Inflammatory macrophage treated with lipopolysaccharide for 4 hours (primary cell): Measurements from ENCODE around the gene SPINDOC.
"Not testable (repeated sequence)": the region's sequence is repeated elsewhere in the genome, so short reads cannot be mapped to it uniquely, and the experiment has no call there.

Experiments used
- DNase-seq: peaks from one replicate; pipeline ENCODE4 v3.0.0-alpha.2; 2020

SPINDOC gene

DNA sequence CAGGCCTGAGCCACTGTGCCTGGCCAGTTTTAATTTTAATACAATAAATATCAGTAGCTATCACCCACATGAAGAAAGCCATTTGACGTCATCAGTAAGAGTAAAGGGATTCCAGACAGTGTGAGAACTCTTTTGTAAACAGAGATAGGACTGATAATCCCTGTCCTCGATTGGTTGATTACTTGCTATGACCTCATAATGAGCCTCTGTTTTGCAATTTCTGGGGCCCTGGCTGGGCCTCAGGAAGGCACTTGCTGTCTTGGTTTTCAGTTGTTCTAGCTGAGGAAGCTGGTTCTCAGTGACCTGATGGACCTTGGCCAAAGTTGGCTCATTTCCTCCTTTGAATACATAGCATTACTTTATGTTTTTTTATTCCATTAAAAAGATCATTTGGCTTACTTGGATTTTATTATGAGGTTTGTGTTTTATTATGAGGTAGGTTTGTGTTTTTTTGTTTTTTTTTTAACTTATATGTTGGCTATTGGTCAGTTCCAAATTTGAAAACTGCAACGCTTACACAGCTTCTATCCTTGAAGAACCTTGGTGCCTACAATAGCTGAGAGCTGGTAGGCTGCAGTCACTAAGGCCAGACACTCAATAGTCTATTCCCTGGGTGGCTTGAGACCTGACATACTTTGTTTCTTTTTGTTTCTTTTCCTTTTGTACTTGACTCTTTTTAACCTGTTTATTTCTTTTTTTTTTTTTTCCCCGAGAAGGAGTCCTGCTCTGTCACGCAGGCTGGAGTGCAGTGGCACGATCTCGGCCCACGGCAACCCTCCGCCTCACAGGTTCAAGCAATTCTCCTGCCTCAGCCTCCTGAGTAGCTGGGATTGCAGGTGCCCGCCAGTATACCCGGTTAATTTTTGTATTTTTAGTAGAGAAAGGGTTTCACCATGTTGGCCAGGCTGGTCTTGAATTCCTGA lies 45.6 kb downstream of the SPINDOC start:
- DNase-seq = peak; percentile 89

- DNase-seq = no peak
These were observed 49.7 kb downstream of the SPINDOC start for GRCh38 chr11:63862923-63863322.

DNA sequence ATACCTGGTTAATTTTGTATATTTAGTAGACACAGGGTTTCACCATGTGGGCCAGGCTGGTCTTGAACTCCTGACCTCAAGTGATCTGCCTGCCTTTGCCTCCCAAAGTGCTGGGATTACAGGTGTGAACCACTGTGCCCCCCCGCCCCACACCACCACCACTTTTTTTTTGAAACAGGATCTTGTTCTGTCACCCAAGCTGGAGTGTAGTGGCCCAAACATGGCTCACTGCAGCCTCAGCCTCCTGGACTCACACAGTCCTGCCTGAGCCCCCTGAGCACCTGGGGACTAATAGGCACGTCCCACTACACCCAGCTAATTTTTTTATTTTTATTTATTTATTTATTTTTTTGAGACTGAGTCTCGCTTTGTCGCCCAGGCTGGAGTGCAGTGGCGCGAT lies 50.4 kb downstream of the SPINDOC start:
- DNase-seq = not testable (repeated sequence)

- DNase-seq = peak; percentile 67
These were observed 53.0 kb downstream of the SPINDOC start for GRCh38 chr11:63866211-63866610.

GRCh38 chr11:63867511-63867910 lies 54.3 kb downstream of the SPINDOC start:
- no peak for DNase-seq

DNA sequence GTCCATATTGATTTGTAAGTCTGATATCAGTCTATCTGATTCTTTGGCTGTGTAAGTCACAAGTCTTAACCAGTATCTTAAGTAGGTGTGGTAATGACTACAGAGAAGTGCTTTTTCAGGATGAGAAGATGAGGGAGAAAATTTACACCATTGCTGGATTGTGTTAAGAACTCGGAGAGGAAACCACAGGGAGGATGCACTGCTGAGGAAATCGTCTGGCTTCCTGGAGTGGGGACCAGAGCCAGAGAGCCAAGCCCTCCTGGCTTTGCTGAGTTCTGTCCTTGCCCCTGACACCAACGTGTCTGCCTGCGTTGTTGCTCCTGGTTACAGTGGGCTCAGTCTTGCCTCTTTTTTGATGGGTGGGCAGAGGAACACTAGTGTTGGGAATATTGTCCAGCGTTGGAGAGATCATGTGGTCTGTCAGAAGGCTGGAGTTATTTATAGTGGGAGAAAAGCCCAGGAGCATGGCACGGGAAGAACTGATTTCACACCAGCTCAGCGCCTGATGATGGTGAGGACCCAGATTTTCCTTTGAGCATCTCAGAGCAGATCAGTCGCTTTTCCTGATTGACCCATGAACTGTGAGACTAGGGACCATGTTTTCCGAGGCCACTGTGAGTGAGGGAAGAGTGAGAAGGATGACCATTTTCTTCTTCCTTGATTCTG lies 55.3 kb downstream of the SPINDOC start:
- DNase-seq = no peak

DNA sequence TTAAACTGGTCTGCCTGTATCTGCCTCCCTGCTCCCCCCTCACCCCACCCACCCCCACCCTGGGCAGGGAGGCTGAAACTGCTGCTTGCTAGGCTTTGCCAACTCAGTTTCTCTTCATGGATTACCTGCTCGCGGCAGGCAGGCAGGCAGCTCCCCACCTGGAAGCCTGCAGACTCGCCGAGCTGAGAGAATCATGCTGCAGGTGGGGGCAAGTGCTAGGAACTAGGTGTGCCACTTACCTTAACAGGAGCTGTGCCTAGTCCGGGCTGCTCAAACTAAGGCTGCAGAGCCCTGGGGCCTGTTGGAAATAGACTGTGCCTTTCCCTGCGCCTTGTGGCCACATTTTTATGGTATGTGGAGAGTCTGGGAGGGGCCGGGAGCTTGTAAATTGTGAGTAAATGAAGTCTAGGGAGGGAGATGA lies 55.9 kb downstream of the SPINDOC start:
- no peak for DNase-seq

- no peak for DNase-seq
These were observed 56.4 kb downstream of the SPINDOC start for GRCh38 chr11:63869683-63870082.

DNA sequence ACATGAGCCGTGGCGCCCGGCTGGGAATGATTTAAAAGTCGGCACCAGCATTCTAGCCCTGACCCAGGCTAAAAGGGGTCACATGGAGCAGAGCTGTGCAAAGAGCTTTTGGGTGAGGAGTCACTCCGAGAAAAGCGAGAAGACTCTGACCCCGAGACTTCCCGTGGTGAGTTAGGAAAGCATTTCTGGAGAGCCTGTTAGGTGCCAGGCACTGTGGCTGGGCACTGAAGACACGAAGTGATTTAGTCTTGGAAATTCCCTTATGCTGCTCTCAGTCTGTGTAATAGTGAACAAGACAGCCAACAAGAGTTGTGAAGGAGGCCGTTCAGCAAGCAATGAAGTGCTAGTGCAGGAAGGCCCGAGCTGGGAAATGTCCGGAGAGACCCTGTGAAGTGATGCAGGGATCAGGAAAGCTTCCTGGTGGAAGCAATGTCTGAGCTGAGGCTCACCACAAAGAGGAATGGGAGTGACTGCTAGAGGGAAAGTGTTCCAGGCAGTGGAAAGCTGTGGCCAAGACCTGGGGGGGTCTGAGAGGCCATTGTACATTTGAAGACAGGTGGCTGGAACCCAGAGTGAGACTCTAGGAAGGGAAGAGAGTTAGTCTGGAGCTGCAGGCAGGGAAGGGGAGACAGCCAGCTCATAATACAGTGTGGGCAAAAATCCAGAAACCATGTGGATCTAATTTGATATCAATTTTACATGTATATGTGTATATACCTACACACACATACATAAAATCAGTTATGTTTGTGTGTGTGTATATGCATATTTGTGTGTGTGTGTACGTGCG lies 57.3 kb downstream of the SPINDOC start:
- DNase-seq = peak; percentile 51

GRCh38 chr11:63871962-63872799 lies 58.9 kb downstream of the SPINDOC start:
- DNase-seq = peak; percentile 99

DNA sequence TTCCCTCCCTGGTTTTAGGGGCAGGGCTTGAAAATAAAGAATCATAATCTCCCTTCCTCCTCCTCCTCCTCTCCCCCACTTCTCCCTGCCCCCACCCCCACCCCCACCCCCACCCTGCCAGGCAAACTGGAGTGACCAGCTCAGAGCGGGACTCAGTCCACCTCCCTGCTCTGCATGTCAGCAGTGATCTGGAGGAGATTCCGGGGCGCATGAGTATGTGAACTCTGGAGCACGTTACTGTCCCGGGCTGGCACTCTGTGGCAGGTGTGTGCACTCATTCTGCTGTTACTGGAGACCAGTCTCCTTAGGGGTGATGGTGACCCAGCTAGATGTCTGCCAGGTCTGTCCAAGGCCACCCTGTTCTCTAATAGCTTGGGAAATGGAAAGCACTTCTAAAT lies 59.5 kb downstream of the SPINDOC start:
- no peak for DNase-seq

DNA sequence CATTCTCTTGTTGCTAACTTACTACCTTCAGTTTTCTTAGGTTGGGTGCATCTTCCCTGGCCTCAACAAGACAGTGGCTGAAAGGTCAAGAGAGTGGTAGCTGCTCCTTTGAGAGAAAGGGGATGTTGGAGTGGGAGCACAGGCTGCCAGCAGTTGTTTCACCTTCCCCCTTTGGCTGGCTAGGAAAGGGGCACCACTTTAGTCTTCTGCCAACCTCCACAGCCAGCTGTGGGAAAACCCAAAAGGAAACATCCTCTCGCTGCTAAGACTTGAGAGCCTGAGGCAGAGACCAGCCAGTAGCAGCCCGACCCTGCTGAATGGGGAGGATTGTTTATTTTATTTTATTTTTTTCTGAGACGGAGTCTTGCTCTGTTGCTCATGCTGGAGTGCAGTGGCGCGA lies 60.1 kb downstream of the SPINDOC start:
- peak; percentile 21 for DNase-seq

- DNase-seq = no peak
These were observed 61.3 kb downstream of the SPINDOC start for GRCh38 chr11:63874511-63874910.

DNA sequence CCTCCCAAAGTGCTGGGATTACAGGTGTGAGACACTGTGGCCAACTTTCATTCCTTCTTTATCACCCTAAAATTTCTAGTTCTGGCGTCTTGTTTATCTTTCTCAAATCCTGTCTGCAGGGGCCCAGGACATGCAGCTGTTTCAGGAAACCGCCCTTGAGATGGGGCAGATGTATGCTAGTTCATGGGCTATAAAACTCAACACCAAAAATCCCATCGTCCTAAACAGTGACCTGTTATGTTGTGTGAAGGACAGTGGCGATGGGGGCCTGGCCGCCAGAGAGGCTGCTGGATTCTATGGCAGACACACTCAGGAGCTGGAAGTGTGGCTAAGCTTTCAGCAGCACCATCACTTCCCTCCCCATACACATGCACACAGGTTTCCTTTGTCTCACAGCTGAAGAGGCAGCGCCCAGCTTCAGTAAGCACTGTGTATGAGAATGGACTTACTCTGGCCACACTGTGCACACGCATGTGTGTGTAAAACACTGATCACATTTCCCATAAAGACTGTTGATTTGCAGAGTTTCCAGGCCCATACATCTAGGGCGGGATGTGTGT lies 62.3 kb downstream of the SPINDOC start:
- DNase-seq = no peak

DNA sequence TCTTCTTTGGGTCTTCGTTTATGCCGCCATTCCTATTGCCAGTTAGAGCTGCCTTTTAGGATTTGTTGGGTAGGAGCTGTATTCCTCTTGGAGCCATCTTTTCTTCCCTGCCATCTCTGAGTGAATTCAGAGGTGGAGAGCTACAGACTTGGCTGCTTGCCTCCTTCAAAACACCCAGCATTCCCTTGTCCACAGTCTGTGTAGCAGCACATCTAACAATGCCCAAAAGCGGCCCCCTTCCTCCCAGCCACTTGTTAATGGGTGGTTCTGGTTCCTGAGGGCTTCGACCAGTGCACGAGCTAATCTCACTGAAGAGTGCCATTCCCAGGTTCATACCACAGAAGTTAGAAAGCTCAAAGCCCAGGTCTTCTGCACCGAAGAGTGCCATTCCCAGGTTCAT lies 63.4 kb downstream of the SPINDOC start:
- no peak for DNase-seq
